Measurements from ENCODE around the gene PLXNB3.

- TF ChIP-seq CTCF (IDR thresholded peaks at IDR 0.05) (no peak), POLR2AphosphoS5 (IDR thresholded peaks at IDR 0.05) (no peak)
Observed at GRCh38 chrX:153802513-153803045, 38.5 kb downstream of the PLXNB3 start.
